ENCODE measurements around the gene SLC51B.
"Not testable (repeated sequence)": the region's sequence is repeated elsewhere in the genome, so short reads cannot be mapped to it uniquely, and the experiment has no call there.

The SLC51B gene

GRCh38 chr15:65044724-65045481, at the start of gene SLC51B:
SLC51B (plus strand) TSS chr15:65045387; CDS start chr15:65050005, 4,618 bp downstream.
- DNase-seq: no peak
- H3K4me1 Mint-ChIP-seq (ENCODE audit: low read depth): peaks cover 13% of the 10 kb centered on the region
- no peak within 1 kb of the TSS for H3K27ac Mint-ChIP-seq
- H3K9me3 Mint-ChIP-seq: no peaks in the 10 kb centered on the region
- no peaks in the 10 kb centered on the region for H3K27me3 Mint-ChIP-seq
- H3K36me3 Mint-ChIP-seq (ENCODE audit: low read depth): no peaks in the 10 kb centered on the region
- H3K4me3 Mint-ChIP-seq: no peak within 1 kb of the TSS

DNA sequence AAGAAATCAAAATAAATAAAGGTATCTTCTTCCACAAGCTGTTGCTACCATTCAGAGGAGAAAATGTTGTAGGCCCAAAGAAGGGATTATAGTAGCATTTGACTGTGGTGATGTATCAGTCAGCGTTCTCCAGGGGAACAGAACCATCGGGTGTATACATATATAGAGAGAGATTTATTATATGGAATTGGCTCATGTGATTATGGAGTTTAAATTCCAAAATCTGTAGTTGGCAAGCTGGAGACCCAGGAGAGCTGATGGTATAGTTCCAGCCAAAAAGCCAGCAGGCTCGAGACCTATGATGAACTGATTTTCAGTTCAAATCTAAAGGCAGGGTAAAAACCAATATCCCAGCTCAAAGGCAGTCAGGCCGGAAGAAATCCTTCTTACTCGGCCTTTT, 48.1 kb upstream of the SLC51B start:
- peaks cover 4% of the 10 kb centered on the region for H3K36me3 Mint-ChIP-seq (ENCODE audit: low read depth)

DNA sequence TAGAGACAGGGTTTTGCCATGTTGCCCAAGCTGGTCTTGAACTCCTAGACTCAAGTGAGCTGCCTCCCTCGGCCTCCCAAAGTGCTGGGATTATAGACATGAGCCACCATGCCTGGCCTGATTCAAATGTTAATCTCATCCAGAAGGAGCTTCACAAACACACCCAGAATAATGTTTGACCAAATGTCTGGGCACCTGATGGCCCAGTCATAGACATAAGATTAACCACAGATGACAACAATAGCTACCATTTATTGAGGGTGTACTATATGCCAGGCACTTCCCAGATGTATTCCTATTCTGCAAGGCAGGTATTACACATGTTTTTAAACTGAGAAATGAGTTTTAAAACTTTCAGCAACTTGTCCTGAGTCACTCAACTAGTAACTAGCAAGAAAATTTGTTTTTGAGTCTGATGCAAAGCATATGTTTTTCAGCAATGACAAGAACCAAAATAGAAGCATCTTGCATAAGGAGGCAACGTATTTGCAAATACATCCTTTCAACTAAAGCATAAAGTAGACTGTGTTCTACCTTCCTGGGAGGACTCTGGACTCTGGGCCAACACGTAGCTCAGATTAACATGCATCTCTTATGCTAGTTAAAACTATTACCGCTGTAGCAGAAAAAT, 47.3 kb upstream of the SLC51B start:
- no peak overlapping the region for H3K27ac Mint-ChIP-seq
- H3K36me3 Mint-ChIP-seq (ENCODE audit: low read depth): peaks cover 8% of the 10 kb centered on the region
- no peaks in the 10 kb centered on the region for H3K9me3 Mint-ChIP-seq
- no peak overlapping the region for H3K4me3 Mint-ChIP-seq
- no peaks in the 10 kb centered on the region for H3K27me3 Mint-ChIP-seq
- no peak for DNase-seq
- peaks cover 4% of the 10 kb centered on the region for H3K4me1 Mint-ChIP-seq (ENCODE audit: low read depth)

More for the DNA sequence above, 48.1 kb upstream of the SLC51B start:
- Mint-ChIP-seq H3K27me3 (no peaks in the 10 kb centered on the region), H3K4me3 (no peak overlapping the region), H3K9me3 (no peaks in the 10 kb centered on the region), H3K27ac (no peak overlapping the region), H3K4me1 (ENCODE audit: low read depth) (peaks cover 5% of the 10 kb centered on the region)
- no peak for DNase-seq

GRCh38 chr15:65004993-65005392, 40.2 kb upstream of the SLC51B start:
- peak overlapping the region; percentile 48 for H3K27ac Mint-ChIP-seq
- no peak for DNase-seq
- H3K4me3 Mint-ChIP-seq: no peak overlapping the region
- no peaks in the 10 kb centered on the region for H3K27me3 Mint-ChIP-seq
- H3K36me3 Mint-ChIP-seq (ENCODE audit: low read depth): peaks cover 45% of the 10 kb centered on the region
- no peaks in the 10 kb centered on the region for H3K4me1 Mint-ChIP-seq (ENCODE audit: low read depth)
- H3K9me3 Mint-ChIP-seq: no peaks in the 10 kb centered on the region

- no peak overlapping the region for H3K4me3 Mint-ChIP-seq
- no peaks in the 10 kb centered on the region for H3K4me1 Mint-ChIP-seq (ENCODE audit: low read depth)
- DNase-seq: no peak
- no peak overlapping the region for H3K27ac Mint-ChIP-seq
- peaks cover 57% of the 10 kb centered on the region for H3K36me3 Mint-ChIP-seq (ENCODE audit: low read depth)
- H3K9me3 Mint-ChIP-seq: no peaks in the 10 kb centered on the region
- H3K27me3 Mint-ChIP-seq: no peaks in the 10 kb centered on the region
Observed at GRCh38 chr15:65006876-65007275, 38.3 kb upstream of the SLC51B start.

DNA sequence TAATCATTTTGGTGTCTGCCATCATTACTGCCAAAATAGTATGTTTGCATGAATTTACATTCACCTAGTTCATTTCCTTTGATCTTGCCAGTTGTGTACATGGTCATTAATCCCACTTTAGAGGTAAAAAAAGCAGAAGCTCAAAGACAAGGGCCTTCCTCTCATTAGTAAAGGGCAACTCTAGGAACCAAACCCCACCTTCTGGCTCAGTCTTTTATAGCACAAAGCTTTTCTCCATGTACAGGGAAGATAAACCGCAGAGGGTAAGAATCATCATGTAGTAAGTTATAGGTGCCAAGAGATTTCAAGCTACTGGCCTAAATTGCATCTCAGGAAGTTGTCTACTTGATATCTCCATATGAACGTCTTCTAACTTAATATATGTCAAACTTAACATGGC, 36.2 kb upstream of the SLC51B start:
- H3K4me3 Mint-ChIP-seq: no peak overlapping the region
- H3K4me1 Mint-ChIP-seq (ENCODE audit: low read depth): no peaks in the 10 kb centered on the region
- peaks cover 62% of the 10 kb centered on the region for H3K36me3 Mint-ChIP-seq (ENCODE audit: low read depth)
- peaks cover 4% of the 10 kb centered on the region for H3K9me3 Mint-ChIP-seq
- no peak overlapping the region for H3K27ac Mint-ChIP-seq
- no peak for DNase-seq
- no peaks in the 10 kb centered on the region for H3K27me3 Mint-ChIP-seq

DNA sequence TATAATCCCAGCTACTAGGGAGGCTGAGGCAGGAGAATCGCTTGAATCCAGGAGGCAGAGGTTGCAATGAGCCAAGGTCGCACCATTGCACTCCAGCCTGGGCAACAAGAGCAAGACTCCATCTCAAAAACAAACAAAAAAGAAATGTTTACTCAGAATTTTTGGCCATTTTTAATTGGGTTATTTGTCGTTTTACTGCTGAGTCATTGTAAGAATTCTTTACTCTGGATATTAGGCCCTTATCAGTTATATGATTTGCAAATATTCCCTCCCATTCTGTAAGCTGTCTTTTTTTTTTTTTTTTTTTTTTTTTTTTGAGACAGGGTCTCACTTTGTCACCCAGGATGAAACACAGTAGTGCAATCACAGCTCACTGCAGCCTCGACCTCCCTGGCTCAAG, 34.0 kb upstream of the SLC51B start:
- H3K9me3 Mint-ChIP-seq; DNase-seq; H3K4me3 Mint-ChIP-seq; H3K4me1 Mint-ChIP-seq (ENCODE audit: low read depth); H3K27me3 Mint-ChIP-seq: not testable (repeated sequence)
- Mint-ChIP-seq H3K36me3 (ENCODE audit: low read depth) (peaks cover 65% of the 10 kb centered on the region), H3K27ac (peak overlapping the region; percentile 26)

- Mint-ChIP-seq H3K9me3 (no peaks in the 10 kb centered on the region), H3K4me1 (ENCODE audit: low read depth) (peaks cover 3% of the 10 kb centered on the region), H3K27ac (no peak overlapping the region), H3K4me3 (no peak overlapping the region), H3K27me3 (no peaks in the 10 kb centered on the region), H3K36me3 (ENCODE audit: low read depth) (peaks cover 81% of the 10 kb centered on the region)
- no peak for DNase-seq
Observed at GRCh38 chr15:65020419-65020818, 24.8 kb upstream of the SLC51B start.

DNA sequence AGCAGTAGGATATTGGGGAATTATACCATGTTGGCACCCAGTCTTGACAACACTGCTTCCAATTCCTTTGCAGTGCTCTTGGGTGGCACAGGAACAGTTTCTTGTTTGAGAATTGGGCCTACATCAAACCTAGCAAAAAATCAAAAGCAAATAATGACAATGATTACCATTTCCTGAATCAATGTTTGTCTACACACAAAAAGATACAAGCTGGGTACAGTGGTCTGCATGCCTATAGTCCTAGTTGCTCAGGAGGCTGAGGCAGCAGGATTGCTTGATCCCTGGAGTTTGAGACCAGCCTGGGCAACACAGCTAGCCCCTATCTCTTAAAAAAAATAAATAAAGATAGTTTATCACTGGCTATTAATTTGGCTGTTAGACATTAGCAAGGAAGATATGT, 23.7 kb upstream of the SLC51B start:
- peaks cover 3% of the 10 kb centered on the region for H3K4me1 Mint-ChIP-seq (ENCODE audit: low read depth)
- H3K27me3 Mint-ChIP-seq: no peaks in the 10 kb centered on the region
- H3K27ac Mint-ChIP-seq: no peak overlapping the region
- no peak overlapping the region for H3K4me3 Mint-ChIP-seq
- DNase-seq: no peak
- peaks cover 81% of the 10 kb centered on the region for H3K36me3 Mint-ChIP-seq (ENCODE audit: low read depth)
- no peaks in the 10 kb centered on the region for H3K9me3 Mint-ChIP-seq

DNA sequence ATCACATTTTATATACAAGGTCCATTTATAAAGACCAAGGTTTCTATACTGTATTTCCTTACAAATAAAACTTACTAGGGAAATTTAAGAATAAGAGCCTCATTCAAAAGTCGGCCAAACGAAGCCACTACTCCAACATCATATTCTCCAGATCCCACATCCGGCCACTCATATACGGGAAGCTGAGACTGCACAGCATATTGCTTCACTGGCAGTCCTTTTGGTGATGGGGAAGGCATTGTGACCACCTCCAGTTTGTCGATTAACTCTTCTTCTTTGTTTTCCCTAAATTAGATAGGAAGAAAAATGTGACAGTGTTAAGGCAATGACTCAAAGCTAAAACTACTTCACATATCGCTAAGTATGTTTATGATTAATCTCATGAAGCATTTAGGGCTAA, 18.4 kb upstream of the SLC51B start:
- no peak overlapping the region for H3K4me3 Mint-ChIP-seq
- peak overlapping the region; percentile 12 for H3K27ac Mint-ChIP-seq
- H3K9me3 Mint-ChIP-seq: no peaks in the 10 kb centered on the region
- peaks cover 49% of the 10 kb centered on the region for H3K36me3 Mint-ChIP-seq (ENCODE audit: low read depth)
- peaks cover 5% of the 10 kb centered on the region for H3K27me3 Mint-ChIP-seq
- no peak for DNase-seq
- H3K4me1 Mint-ChIP-seq (ENCODE audit: low read depth): peaks cover 21% of the 10 kb centered on the region

DNA sequence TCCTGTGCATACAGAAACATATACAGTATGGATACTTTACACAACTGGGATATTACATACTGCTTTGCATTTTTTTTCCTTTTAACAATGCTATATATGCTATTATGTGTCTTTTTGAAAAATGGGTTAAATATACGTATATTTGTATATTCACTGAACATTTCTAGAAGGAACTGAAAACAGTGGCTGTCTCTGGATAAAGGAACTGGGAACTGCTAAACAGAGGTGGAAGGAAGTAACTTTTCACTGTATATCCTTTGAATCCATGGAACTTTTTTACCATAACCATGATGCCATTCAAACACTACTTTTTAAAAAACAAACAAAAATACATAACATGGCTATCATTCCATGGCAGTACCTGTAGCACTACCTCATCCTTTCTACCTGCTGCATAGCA, 17.6 kb upstream of the SLC51B start:
- Mint-ChIP-seq H3K4me3 (peak overlapping the region; percentile 87), H3K27ac (no peak overlapping the region), H3K36me3 (ENCODE audit: low read depth) (peaks cover 48% of the 10 kb centered on the region), H3K9me3 (no peaks in the 10 kb centered on the region), H3K4me1 (ENCODE audit: low read depth) (peaks cover 21% of the 10 kb centered on the region), H3K27me3 (peaks cover 13% of the 10 kb centered on the region)
- DNase-seq: no peak

- H3K27me3 Mint-ChIP-seq: peaks cover 14% of the 10 kb centered on the region
- no peak for DNase-seq
- no peaks in the 10 kb centered on the region for H3K9me3 Mint-ChIP-seq
- H3K27ac Mint-ChIP-seq: peak overlapping the region; percentile 78
- H3K4me3 Mint-ChIP-seq: peak overlapping the region; percentile 87
- H3K4me1 Mint-ChIP-seq (ENCODE audit: low read depth): peaks cover 24% of the 10 kb centered on the region
- H3K36me3 Mint-ChIP-seq (ENCODE audit: low read depth): peaks cover 44% of the 10 kb centered on the region
Observed at GRCh38 chr15:65028338-65028737, 16.8 kb upstream of the SLC51B start.

DNA sequence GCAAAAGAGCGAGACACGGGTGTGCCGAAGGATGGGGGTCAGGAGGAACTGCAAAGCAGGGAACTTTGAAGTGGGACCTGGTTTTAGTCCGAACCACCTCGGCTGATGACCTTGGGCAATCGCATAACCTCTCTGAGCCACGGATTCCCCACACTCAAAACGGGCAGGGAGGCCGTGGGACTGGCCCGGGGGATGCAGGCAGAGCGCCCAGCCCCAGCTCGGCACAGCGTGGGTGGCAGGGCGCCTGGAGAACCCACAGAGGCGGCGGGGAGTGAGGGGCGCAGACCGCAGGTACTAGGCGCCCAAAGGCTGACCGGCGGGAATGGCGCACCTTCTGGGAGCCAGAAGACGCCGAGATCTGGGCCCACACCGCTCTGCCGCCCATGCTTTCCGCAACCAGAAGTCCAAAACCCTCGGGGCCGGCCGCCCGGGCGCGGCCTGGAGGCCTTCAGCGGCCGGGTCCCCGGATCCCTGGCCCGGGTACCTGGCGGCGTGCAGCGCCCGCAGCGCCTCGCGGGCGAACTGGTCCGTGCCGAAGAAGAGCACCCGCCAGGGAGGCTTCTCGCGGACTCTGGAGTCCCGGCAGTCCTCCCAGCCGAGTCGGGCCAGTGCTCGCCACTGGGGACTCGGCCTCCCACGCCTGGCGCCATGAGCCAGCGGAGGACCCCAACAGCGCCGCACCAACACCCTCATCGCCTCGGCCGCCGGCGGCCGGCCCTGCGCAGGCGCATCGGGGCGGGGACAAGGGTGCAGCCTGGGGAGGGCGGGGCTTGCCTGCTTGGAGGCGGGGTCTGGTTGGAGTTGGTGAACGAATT, 16.1 kb upstream of the SLC51B start, which contains the start of gene MTFMT:
Gene MTFMT (minus strand): TSS at position 719 of the 815 bp plus-strand sequence. CDS start 26 bp downstream, at position 693.
- H3K4me1 Mint-ChIP-seq (ENCODE audit: low read depth): peaks cover 29% of the 10 kb centered on the region
- peaks cover 14% of the 10 kb centered on the region for H3K27me3 Mint-ChIP-seq

DNA sequence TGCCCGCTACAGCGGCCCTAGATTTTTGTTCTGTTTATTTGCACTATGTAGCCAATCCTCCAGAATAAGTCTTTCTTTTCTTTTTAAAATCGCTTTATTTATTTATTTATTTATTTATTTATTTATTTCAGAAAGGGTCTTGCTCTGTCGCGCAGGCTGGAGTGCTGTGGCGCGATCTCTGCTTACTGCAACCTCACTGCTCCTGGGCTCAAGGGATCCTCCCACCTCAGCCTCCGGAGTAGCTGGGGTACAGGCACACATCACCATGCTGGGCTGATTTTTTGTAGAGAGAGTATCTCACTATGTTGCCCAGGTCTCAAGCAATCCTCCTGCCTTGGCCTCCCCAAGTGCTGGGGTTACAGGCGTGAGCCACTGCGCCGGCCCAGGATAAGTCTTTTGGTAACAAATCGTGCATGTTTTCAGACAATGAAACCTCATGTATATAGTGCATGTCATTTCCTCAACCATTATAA, 15.4 kb upstream of the SLC51B start:
- no peak overlapping the region for H3K27ac Mint-ChIP-seq
- no peaks in the 10 kb centered on the region for H3K9me3 Mint-ChIP-seq

More for the DNA sequence above, 16.1 kb upstream of the SLC51B start, which contains the start of gene MTFMT:
- H3K36me3 Mint-ChIP-seq (ENCODE audit: low read depth): peaks cover 37% of the 10 kb centered on the region
- H3K9me3 Mint-ChIP-seq: no peaks in the 10 kb centered on the region
- DNase-seq: peak; percentile 98
- H3K27ac Mint-ChIP-seq: peak within 1 kb of the TSS; percentile 78
- peak within 1 kb of the TSS; percentile 87 for H3K4me3 Mint-ChIP-seq

More for the DNA sequence above, 15.4 kb upstream of the SLC51B start:
- no peak for DNase-seq
- Mint-ChIP-seq H3K4me3 (peak overlapping the region; percentile 56), H3K36me3 (ENCODE audit: low read depth) (peaks cover 32% of the 10 kb centered on the region), H3K27me3 (peaks cover 14% of the 10 kb centered on the region), H3K4me1 (ENCODE audit: low read depth) (peaks cover 29% of the 10 kb centered on the region)

Data from activated T-cell treated with anti-CD3 and anti-CD28 coated beads, Interleukin-2, amount 50 U/mL, for 24 hours (primary cell).